Suppressor macrophage treated with lipopolysaccharide for 1 hour (primary cell): ENCODE data around the gene OR2L3.
"Not testable (repeated sequence)": the region's sequence is repeated elsewhere in the genome, so short reads cannot be mapped to it uniquely, and the experiment has no call there.

Experiments
- DNase-seq, 3 donors: peaks; one replicate each; pipeline ENCODE4 v3.0.0-alpha.2; 2020 to 2022

The OR2L3 gene, protein sequence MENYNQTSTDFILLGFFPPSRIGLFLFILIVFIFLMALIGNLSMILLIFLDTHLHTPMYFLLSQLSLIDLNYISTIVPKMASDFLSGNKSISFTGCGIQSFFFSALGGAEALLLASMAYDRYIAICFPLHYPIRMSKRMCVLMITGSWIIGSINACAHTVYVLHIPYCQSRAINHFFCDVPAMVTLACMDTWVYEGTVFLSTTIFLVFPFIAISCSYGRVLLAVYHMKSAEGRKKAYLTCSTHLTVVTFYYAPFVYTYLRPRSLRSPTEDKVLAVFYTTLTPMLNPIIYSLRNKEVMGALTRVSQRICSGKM

DNA sequence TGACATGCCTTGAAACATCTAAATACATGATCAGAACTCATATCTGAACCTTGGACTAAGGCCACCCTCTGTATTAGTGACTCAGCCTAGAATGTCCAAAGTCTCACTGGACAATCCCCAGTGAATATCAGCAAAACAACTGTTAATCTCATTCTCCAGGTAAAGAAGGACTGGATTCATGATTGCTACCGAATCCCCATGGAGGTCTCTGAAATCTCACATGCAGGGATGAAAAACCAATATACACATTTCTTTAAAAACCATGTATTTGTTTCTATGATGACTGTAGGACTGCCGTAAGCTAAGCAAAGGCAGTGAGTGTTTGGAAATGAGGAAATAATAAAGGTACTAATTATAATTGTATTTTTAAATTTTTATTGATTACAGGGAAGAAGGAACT lies at the start of gene OR2L3:
Gene OR2L3, plus strand, starts transcription at position 301 of the 400 bp plus-strand sequence. CDS start 13,846 bp downstream, outside the sequence.
- no peak for DNase-seq

DNA sequence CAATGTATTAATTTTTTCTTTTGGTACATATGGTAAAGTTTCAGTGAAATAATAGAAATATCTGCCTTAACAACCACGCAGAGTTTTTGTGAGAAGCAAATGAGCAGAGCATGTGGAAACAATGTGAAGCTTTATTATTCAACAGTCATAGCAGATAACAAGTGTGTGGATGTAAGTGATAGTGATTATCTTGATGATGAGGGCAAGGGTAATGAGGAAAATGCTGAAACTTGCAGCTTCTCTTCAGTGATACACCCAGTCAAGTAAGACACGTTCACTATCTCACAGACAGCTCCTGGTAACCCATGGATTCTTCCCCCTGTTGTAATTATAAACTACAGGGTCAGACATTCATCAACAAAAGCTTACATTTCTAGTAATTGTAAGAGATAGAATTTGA lies 47.8 kb upstream of the OR2L3 start:
- DNase-seq: no peak

DNA sequence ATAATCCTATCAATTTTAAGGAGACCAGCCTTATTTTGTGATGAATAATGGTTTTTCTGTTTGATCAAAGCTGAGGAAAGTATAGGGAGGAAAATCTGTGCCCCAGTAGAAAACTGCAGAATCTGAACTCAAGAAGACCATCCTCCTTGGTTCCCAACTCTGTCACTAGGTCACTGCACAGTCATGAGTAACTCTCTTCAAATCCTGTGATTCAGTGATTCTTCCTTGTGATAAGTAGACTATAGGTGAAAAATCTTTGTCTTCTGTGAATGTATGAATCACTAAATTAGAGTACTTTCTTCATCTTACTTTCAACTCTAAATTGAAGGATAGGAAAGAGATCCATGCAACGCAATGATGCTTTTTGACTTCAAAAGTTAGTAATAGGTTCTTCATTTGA lies 46.5 kb upstream of the OR2L3 start:
- DNase-seq: no peak

DNA sequence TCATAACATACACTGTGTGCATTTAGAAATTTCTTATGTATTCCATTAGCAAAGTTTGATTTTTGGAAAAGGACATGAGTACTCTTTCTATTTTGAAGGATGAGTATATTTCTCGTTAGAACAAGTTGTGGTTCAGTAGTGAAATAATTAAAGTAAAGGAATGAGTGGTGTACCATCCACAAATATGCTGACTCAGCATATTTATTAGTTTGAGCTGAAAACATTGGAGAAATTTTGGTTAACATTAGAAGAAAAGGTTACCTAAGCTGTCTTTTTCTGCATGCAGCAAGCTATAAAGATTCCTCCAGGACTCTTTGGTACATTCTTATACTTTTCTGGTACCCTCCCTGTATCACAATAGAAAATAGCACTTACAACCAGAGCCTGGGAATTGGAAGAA lies 38.9 kb upstream of the OR2L3 start:
- DNase-seq: no peak

DNA sequence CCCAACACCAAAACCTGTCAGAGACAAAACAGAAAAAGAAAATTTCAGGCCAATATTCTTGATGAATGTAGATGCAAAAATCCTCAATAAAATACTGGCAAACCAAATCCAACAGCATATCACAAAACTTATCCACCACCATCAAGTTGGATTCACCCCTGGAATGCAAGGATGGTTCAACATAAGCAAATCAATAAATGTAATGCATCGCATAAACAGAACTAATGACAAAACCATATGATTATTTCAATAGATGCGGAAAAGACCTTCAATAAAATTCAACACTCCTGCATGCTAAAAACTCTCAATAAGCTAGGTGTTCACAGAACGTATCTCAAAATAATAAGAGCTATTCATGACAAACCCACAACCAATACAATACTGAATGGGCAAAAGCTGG lies 37.0 kb upstream of the OR2L3 start:
- DNase-seq: no peak

DNA sequence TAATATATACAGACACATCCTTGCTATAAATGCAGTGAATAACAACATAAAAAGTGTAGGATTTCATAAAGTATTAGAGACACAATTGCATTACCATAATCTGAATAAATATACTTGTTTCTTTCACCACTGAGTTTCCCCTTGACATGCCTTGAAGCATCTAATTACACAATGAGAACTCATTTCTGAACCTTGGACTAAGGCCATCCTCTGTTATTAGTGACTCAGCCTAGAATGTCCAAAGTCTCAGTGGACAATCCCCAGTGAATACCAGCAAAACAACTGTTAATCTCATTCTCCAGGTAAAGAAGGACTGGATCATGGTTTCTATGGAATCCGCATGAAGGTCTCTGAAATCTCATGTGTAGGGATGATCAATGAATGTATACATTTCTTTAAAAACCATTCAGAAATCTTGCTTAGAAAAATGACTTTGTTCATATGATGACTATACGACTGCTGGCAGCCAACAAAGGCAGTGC lies 33.4 kb upstream of the OR2L3 start, which contains the start of gene OR2L5:
Gene OR2L5, plus strand, starts transcription at position 432 of the 482 bp plus-strand sequence. CDS start 8,288 bp downstream, outside the sequence.
- no peak for DNase-seq

DNA sequence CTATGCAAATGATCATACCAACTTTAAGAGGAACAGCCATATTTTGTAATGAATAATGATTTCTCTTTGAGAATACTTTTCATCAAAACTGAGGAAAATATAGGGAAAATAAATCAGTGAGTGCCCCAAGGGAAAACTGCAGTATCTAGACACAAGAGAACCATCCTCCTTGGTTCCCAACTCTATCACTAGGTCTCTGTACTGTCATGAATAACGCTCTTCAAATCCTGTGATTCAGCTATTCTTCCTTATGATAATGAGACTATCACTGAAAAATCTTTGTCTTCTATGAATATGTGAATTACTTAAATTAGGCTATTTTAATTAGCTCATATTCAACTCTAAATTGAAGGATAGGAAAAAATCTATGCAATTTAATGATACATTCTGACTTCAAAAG lies 30.8 kb upstream of the OR2L3 start:
- DNase-seq: no peak

DNA sequence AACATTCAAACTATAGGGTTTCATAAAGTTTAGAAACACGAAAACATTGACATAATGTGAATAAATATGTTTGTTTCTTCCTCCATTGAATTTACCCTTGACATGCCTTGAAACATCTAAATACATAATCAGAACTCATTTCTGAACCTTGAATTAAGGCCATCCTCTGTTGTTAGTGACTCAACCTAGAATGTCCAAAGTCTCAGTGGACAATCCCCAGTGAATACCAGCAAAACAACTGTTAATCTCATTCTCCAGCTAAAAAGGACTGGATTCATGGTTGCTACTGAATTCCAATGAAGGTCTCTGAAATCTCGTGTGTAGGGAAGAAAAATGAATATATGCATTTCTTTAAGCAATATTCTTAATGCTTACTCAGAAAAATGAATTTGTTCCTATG lies 16.9 kb upstream of the OR2L3 start, which contains the start of gene OR2L2:
Gene OR2L2, plus strand, starts transcription at position 301 of the 400 bp plus-strand sequence. CDS start 8,198 bp downstream, outside the sequence.
- no peak for DNase-seq

DNA sequence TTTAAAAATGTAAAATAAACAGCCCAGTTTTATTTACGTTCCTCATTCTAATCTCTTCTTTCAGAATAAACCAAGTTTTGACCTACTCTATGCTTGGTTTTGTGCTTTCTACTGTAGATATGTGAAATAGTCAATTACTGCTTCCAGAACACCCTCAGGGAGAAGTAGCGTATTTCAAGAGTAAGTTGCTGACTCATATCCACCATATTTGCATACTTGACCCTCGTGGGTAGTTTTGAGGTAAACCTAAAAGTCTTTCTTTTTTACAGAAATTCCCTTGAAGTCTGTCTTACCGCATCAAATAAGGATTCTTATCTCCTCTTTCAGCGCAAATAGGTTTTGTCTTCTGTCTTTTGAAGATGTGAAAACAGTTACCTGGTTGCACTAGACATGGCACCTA lies 1.4 kb upstream of the OR2L3 start:
- no peak for DNase-seq

DNA sequence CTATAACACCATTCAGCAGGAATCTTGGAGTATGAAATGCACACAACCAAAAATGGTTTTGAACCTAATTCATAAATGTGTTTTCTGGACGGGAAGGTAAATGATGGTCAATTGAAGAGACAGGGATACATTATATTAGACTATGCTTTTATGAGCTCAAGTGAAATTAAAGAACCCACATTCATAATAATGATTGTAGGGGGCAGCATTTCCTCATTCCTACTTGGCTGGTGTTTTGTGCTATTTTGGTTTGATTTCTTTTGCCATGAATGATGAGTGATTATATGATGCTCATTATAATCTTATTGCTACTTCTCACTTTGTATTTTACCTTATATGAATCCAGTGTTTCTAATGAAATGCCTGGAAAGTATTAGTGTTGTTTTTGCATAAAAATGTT lies 372 bp downstream of the OR2L3 start:
- DNase-seq: no peak

DNA sequence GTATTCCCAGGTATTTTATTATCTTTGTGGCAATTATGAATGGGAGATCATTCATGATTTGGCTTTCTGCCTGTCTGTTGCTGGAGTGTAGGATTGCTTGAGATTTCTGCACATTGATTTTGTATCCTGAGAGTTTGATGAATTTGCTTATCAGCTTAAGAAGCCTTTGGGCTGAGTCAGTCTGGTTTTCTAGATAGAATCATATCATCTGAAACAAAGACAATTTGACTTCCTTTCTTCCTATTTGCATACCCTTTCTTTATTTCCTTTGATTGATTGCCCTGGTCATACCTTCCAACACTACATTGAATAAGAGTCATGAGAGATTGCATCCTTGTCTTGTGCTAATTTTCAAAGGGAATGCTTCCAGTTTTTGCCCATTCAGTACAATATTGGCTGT lies 8.0 kb downstream of the OR2L3 start:
- no peak for DNase-seq

DNA sequence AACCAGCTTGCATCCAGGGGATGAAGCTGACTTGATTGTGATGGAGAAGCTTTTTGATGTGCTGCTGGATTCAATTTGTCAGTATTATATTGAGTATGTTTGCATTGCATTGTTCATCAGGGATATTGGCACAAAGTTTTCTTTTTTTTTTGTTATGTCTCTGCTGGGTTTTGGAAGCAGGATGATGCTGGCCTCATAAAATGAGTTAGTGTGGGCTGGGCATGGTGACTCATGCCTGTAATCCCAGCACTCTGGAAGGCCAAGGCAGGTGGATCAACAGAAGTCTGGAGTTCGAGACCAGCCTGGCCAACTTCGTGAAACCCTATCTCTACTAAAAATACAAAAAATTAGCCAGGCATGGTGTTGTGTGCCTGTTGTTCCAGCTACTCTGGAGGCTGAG lies 8.6 kb downstream of the OR2L3 start:
- DNase-seq: no peak

DNA sequence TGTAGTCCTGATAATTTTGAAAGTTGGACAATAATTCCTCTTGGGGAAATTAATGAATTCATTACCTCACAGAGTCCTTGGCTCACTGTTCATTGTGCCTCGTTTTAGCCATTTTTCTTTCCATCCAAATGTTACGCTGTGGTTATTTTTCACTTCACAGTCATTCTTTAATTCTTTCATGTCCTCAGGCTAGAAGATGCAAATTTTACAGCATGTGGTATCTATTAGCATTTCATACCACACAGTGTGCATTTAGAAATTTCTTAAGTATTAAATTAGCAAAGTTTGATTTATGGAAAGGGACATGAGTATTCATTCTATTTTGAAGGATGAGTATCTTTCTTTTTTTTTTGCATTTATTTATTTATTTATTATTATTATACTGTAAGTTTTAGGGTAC lies 18.4 kb downstream of the OR2L3 start:
- DNase-seq: no peak

DNA sequence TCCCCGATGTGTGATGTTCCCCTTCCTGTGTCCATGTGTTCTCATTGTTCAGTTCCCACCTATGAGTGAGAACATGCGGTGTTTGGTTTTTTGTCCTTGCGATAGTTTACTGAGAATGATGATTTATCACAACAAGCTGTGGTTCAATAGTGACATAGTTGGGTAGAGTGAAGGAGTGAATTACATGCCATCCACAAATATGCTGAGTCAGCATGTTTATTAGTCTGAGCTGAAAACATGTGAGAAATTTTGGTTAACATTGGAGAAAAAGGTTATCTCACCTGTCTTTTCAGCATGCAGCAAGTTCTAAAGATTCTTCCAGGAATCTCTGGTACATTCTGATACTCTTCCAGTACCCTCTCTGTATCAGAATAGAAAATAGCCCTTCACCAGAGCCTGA lies 19.0 kb downstream of the OR2L3 start:
- DNase-seq: no peak

DNA sequence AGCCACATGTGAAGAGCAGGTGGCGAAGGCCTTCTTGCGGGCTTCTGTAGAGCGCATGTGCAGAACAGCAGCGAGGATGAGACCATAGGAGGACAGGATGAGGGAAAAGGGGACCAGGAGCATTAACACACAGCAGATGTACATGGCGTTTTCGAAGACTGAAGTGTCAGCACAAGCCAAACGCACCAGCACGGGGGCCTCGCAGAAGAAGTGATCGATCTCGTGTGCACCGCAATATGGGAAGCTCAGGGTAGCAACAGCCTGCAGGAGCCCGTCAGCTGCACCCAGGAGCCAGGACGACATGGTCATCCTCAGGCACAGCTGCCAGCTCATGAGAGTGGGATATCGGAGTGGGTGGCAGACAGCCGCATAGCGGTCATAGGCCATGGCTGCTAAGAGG lies 37.2 kb downstream of the OR2L3 start:
- DNase-seq: not testable (repeated sequence)

DNA sequence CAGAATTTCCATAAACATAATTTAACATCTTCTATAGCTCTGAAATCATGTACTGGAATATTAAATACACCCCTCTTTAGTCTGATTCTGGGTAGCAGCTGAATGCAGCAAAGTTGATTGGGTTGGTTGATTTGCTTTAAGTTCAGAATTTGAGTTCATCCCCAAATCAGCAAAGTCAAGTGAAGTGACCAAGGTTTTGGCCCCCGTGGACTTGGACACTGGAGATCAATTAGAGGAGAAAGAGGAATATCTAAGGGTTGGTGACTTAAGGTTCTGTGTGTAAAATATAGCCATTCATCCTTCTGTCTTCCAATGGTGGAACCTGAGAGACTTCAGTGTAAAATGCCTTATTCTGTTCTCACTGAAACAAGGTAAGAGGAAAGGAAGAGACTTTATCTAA lies 48.2 kb downstream of the OR2L3 start, which contains the start of gene OR2L13:
Gene OR2L13, plus strand, starts transcription at position 301 of the 400 bp plus-strand sequence. CDS start 4,192 bp downstream, outside the sequence.
- DNase-seq: no peak

DNA sequence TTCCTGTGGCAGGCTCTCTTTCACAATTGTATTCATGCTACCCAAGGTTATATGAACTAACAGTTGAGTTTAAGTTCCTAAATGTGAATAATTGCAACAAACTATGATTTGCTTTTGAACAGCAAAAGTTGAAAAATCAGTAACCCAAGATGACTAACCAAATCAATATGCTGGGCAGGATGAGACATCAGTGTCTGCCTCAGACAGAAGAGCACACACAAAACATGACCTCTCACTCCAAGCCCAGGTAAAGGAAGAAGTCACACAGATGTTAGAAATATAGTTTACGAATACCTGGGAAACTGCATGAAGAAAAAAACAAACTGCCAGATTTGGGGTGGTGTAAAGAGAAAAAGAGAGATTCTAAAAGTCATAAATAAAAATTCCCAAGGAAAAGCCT lies 51.9 kb downstream of the OR2L3 start:
- DNase-seq: no peak

DNA sequence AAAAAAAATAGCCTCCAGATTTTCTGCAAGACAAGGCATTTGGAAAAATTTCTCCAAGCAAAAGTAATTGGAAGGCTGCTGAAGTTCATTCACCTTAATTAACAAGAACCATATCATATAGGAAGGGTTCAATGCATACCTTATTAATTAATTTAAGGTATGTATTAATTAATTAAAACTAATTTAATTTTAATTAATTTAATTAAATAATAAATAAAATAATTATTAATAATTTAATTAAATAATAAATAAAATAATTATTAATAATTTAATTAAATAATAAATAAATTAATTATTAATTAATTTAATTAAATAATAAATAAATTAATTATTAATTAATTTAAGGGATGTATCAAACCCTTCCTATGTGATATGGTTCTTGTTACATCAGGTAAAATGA lies 56.2 kb downstream of the OR2L3 start:
- no peak for DNase-seq

DNA sequence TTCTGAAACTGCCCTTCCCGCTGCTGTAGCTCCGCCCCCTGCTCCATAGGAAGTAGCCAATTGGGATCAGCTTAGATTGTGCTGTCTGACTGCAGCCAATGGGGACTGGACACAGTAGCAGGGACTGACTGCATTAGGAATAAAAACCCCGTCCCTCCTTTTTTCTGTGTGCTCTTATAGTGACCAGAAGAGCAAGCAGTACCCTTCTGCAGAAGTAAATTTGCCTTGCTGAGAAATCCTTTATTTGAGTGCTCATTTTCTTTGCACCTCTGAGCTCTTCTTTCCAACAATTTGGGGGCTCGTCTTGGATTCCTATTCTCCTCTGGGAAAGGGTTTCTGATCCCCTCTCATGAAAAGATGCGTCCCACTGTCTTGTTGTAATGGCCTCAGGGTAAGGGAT lies 64.5 kb downstream of the OR2L3 start:
- no peak for DNase-seq
